ENCODE measurements around the gene RAE1.

DNA sequence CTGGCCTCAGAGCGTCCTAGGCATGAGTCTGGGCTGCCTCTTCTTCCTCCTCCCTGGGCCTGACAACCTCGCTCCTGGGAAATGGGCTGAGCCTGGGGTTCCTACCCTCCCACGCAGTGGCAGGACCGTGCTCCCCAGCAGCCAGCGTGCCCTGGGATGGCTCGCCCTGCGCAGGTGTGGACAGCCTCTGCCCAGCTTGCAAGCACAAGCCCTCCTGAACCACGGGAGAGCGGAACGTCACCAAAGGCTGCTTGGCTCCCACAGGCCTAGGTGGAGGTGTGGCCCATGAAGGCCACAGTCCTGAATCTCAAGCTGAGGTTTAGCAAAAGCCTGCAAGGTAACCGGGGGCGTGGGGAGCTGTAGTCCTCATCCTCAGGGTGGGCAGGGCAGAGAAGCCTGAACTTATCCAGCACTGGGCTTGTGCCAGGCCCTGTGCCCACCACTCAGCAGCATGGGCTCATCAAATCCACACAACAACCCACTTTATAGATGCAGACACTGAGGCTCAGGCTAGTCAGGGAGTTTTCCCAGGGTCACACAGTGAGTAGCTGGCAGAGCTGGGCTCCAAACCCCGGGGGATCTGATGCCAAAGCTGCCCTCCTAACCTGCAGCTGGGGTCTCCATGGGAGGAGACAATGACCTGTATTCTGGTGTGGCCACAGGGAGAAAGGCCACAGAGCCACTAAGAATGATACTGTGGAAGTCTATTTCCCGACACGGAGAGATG, 65.4 kb downstream of the RAE1 start:
- TF ChIP-seq, protein P1, sequence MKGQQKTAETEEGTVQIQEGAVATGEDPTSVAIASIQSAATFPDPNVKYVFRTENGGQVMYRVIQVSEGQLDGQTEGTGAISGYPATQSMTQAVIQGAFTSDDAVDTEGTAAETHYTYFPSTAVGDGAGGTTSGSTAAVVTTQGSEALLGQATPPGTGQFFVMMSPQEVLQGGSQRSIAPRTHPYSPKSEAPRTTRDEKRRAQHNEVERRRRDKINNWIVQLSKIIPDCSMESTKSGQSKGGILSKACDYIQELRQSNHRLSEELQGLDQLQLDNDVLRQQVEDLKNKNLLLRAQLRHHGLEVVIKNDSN (IDR thresholded peaks at IDR 0.05): no peak
- TF ChIP-seq CREB1 (IDR thresholded peaks at IDR 0.05; ENCODE audit: low read depth): no peak
- TF ChIP-seq, protein P2, sequence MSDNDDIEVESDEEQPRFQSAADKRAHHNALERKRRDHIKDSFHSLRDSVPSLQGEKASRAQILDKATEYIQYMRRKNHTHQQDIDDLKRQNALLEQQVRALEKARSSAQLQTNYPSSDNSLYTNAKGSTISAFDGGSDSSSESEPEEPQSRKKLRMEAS (IDR thresholded peaks at IDR 0.05): no peak
